Astrocyte (in vitro differentiated cells and primary cell): ENCODE measurements around the gene CFAP210.

Experiments
- EZH2 ChIP-seq: IDR thresholded peaks from 2 replicates; pipeline ENCODE4 v1.6.1; 2012; ENCODE audit warnings: mild to moderate bottlenecking, low read length, inconsistent platforms; ENCODE audit not compliant: insufficient read depth
- TF ChIP-seq, protein P1 (sequence below): IDR thresholded peaks from 2 replicates; pipeline ENCODE4 v1.5.1; 2011; ENCODE audit warnings: low read depth, mild to moderate bottlenecking, inconsistent platforms, low read length, moderate library complexity; ENCODE audit not compliant: insufficient read depth

DNA sequence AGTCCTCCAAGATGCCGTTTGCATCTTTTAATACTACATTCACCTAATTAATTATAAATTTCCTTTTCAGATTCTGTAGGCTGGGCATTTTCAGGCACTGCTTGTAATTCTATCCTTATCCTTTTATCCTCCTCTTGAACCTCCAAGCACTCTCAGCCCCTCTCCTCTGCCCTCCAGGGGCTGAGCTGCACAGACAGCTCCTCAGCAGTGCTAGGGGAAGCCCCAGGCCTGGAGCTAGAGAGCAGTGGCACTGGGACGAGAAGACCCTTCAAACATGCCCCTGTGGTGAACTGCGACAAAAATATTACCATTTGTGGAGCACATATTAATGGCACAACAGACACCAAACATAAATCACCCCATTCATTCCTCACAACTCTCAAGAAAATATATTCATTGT lies 32.9 kb downstream of the CFAP210 start:
- TF ChIP-seq, protein P1, sequence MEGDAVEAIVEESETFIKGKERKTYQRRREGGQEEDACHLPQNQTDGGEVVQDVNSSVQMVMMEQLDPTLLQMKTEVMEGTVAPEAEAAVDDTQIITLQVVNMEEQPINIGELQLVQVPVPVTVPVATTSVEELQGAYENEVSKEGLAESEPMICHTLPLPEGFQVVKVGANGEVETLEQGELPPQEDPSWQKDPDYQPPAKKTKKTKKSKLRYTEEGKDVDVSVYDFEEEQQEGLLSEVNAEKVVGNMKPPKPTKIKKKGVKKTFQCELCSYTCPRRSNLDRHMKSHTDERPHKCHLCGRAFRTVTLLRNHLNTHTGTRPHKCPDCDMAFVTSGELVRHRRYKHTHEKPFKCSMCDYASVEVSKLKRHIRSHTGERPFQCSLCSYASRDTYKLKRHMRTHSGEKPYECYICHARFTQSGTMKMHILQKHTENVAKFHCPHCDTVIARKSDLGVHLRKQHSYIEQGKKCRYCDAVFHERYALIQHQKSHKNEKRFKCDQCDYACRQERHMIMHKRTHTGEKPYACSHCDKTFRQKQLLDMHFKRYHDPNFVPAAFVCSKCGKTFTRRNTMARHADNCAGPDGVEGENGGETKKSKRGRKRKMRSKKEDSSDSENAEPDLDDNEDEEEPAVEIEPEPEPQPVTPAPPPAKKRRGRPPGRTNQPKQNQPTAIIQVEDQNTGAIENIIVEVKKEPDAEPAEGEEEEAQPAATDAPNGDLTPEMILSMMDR, result no peak
- no peak for TF ChIP-seq EZH2
